Activated B cell treated with CpG ODN at 0.5 μM for 24 hours (primary cell): ENCODE results near the gene OTOP3. TPM values are rescaled to one million over a fixed set of nuclear protein-coding genes. Genes with fewer than 3 reads are reported as not detected.

ENCODE experiments used
- ATAC-seq: fragments of 200-7000 bp; cut with Tn5 transposase; one replicate; pipeline ENCODE4 v1.10.0; 2021; ENCODE audit warnings: low read depth, mild to moderate bottlenecking, moderate library complexity
- CTCF ChIA-PET: fragments of 350-600 bp; sonication (Branson Sonifier 250); formaldehyde crosslinking; loops from one replicate; lab custom pipeline; 2021; ENCODE audit warnings: antibody characterized with exemption; lab: Charles Lee
- POLR2A ChIA-PET: fragments of 350-600 bp; sonication (Branson Sonifier 250); formaldehyde crosslinking; loops from one replicate; lab custom pipeline; 2021; ENCODE audit warnings: antibody characterized with exemption; lab: Charles Lee
- DNase-seq: peaks from one replicate; pipeline ENCODE4 v3.0.0; 2022
- H3K27ac Mint-ChIP-seq: one replicate; pipeline ENCODE4 v1.8.0; 2020; ENCODE audit warnings: mixed read lengths
- H3K27me3 Mint-ChIP-seq: one replicate; pipeline ENCODE4 v1.8.0; 2021; ENCODE audit warnings: mixed read lengths
- H3K36me3 Mint-ChIP-seq: one replicate; pipeline ENCODE4 v1.8.0; 2021; ENCODE audit warnings: low read depth, mixed read lengths
- H3K4me1 Mint-ChIP-seq: one replicate; pipeline ENCODE4 v1.8.0; 2021; ENCODE audit warnings: mixed read lengths
- H3K4me3 Mint-ChIP-seq: one replicate; pipeline ENCODE4 v1.8.0; 2020; ENCODE audit warnings: mild to moderate bottlenecking, mixed read lengths
- H3K9me3 Mint-ChIP-seq: one replicate; pipeline ENCODE4 v1.8.0; 2020; ENCODE audit warnings: mixed read lengths
- intact Hi-C: fragments of 100-400 bp; cut with micrococcal nuclease; formaldehyde crosslinking; loops from one replicate; pipeline ENCODE4 v1.15.1; 2024
- total RNA-seq: library from RNA; stranded (reverse); gene quantifications from 2 replicates; pipeline ENCODE4 v1.2.3, GENCODE V29; 2022
- TF ChIP-seq, protein P1 (sequence below): fragments of 200-600 bp; IDR thresholded peaks from one replicate; pipeline ENCODE4 v1.8.0; 2022; ENCODE audit warnings: antibody characterized with exemption, mild to moderate bottlenecking

The OTOP3 gene
- total RNA-seq, 1 donor from 2014 or later, result not detected

DNA sequence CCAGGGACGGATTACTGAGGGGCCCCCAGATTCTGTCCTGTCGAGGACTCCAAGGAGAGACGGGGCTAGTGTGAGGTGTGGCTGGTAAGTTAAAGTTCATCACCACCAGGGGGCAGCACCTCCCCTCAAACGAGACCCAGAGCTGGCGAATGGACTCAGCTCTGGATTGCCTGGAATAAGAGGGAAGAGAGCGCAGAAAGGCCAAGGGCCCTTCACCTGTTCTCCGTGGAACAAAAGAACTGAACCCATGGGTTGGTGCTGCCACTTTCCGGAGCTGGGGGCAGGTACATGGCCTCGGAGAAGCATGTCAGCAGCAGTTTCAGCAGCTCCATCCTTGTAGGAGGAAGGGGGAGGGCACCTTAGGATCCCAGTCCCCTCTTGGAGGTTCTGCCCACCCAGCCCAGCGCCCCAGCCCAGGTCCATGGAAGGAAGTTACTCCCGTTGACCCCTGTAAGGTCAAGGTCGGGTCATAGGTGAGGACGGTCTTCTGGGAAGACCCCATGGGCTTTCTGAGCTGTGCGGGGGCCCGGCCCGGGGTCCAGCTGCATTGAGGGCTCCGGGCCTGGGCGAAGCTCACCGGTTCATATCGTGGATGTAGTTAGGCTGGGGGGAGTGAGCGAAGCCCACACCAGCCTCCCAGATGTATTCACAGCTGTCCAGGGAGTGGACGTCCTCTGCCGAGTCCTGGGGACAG, 26.1 kb downstream of the OTOP3 start:
- peaks cover 4% of the 10 kb centered on the region for H3K27me3 Mint-ChIP-seq
- intact Hi-C loops, result loop anchor here (1.0 to 2.0 kb wide), 8 partner anchors 50 to 450 kb away; partner anchors contain the start of genes ATP5PD, KCTD2 and MRPL58
- peak; percentile 69 for ATAC-seq
- ChIA-PET CTCF (interaction anchor here (0.8 to 3.8 kb wide), 45 partner anchors 11 to 786 kb away, joined by 3 to 78 read pairs (median 4); partner anchors contain the start of genes ARMC7, ATP5PD, CDR2L and HID1), POLR2A (interaction anchor here (0.5 to 2.0 kb wide), 16 partner anchors 11 to 524 kb away, joined by 3 to 15 read pairs (median 5); partner anchors contain the start of genes ARMC7, ATP5PD, HID1 and KCTD2)
- no peaks in the 10 kb centered on the region for H3K9me3 Mint-ChIP-seq
- H3K4me3 Mint-ChIP-seq, result no peak overlapping the region
- no peaks in the 10 kb centered on the region for H3K36me3 Mint-ChIP-seq
- H3K4me1 Mint-ChIP-seq, result peaks cover 9% of the 10 kb centered on the region
- no peak overlapping the region for H3K27ac Mint-ChIP-seq
- TF ChIP-seq, protein P1, sequence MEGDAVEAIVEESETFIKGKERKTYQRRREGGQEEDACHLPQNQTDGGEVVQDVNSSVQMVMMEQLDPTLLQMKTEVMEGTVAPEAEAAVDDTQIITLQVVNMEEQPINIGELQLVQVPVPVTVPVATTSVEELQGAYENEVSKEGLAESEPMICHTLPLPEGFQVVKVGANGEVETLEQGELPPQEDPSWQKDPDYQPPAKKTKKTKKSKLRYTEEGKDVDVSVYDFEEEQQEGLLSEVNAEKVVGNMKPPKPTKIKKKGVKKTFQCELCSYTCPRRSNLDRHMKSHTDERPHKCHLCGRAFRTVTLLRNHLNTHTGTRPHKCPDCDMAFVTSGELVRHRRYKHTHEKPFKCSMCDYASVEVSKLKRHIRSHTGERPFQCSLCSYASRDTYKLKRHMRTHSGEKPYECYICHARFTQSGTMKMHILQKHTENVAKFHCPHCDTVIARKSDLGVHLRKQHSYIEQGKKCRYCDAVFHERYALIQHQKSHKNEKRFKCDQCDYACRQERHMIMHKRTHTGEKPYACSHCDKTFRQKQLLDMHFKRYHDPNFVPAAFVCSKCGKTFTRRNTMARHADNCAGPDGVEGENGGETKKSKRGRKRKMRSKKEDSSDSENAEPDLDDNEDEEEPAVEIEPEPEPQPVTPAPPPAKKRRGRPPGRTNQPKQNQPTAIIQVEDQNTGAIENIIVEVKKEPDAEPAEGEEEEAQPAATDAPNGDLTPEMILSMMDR, result peak; percentile 58
- peak; percentile 71 for DNase-seq

DNA sequence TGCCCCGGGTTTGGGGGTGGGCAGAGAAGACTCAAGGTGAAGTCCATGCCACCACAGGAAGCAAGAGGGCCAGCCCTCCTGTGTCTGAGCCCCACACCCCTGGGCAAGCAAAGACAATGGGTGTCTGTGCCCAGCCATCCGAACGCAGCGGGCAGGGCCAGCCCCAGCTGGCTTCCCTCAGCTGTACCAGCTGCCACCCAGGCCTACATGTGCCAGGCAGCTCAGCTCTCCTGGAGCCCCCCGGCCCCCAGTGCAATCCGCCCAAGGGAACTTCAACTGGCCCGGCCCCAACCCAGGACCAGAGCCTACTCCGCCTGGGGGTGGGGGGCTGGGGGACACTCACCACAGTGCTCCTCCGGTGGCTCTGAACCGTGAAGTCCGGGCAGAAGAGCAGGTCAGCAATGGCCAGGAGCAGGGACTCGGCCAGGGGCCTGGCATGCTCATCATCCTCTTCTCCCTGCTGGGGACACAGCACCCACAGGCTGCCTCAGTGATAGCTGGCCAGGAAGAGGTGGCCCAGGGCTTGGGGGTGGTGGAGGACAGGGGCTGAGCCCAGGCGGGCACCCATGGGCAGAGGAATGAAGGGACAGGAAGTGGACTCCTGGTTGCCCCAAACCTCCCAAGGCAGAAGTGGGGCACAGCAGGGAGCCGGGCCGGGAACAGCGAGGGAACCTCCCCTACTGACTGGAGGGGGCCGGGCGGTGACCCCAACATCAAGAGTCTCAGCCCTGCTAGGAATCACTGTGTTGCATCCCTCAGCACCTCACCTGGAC, 27.1 kb downstream of the OTOP3 start:
- no peak for ATAC-seq
- intact Hi-C loops, result no loop called here
- Mint-ChIP-seq H3K27me3 (peaks cover 4% of the 10 kb centered on the region), H3K4me3 (no peak overlapping the region), H3K4me1 (peaks cover 9% of the 10 kb centered on the region), H3K36me3 (no peaks in the 10 kb centered on the region), H3K27ac (no peak overlapping the region), H3K9me3 (no peaks in the 10 kb centered on the region)
- ChIA-PET CTCF (interaction anchor here (0.9 to 3.8 kb wide), 22 partner anchors 10 to 502 kb away, joined by 3 to 78 read pairs (median 6); partner anchors contain the start of genes HID1, MRPL58, NT5C and NUP85), POLR2A (interaction anchor here (0.7 to 2.0 kb wide), 4 partner anchors 10 to 151 kb away, joined by 4 to 9 read pairs (median 8); partner anchors contain the start of gene HID1)
- DNase-seq, result no peak
- TF ChIP-seq, protein P1, result no peak

DNA sequence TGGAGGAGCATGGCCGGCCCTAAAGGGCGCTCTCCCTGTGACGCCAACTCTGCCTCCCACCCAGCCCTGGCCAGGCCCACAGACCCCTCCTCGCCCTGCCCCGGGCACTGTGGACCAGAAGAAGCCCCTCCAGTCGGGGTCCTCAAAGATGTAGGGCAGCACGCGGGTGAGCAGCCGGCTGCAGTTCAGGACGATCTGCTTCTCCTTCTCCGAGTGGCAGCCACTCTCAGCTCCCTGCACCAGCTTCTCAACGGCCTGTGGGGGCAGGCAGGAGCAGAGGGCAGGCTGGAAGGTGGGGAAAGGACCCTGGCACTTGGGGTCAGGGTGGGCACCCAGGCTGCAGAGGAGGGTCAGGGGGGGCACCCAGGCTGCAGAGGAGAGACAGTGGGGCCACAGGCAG, 28.0 kb downstream of the OTOP3 start:
- intact Hi-C loops, result no loop called here
- ChIA-PET POLR2A (no interaction called here), CTCF (interaction anchor here (1.3 kb wide), 1 partner anchor 238 kb away, joined by 6 read pairs; no protein-coding TSS in a partner anchor)
- TF ChIP-seq, protein P1, result no peak
- DNase-seq, result no peak
- no peak overlapping the region for H3K27ac Mint-ChIP-seq
- peaks cover 7% of the 10 kb centered on the region for H3K4me1 Mint-ChIP-seq
- H3K36me3 Mint-ChIP-seq, result no peaks in the 10 kb centered on the region
- no peak for ATAC-seq
- H3K9me3 Mint-ChIP-seq, result no peaks in the 10 kb centered on the region
- H3K4me3 Mint-ChIP-seq, result no peak overlapping the region
- H3K27me3 Mint-ChIP-seq, result peaks cover 2% of the 10 kb centered on the region

DNA sequence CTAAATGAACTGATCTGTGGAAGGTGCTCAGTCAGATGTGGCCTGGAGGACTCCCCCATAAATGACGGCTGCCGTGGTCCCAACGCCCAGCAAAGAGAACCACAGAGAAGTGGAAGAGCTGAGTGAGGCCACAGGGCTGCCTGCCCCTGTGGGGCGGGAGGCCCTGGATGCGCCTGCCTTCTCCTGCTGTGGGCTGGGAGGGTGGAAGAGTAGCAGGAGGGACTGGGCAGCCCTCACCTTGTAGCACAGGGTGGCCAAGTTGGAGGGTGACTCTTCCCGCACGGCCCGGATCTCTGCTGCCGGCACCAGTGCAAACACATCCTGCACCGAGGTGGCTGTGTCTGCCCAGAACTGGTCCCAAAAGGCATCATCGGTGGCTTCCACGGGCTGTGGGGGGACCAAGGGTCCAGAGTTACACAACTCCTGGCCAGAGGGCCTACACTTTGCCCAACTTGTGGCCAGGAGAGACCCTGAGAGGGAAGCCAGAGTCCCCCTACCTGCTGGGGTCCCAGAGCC, 28.6 kb downstream of the OTOP3 start:
- TF ChIP-seq, protein P1, result no peak
- Mint-ChIP-seq H3K36me3 (no peaks in the 10 kb centered on the region), H3K9me3 (no peaks in the 10 kb centered on the region), H3K27ac (no peak overlapping the region), H3K4me1 (peaks cover 7% of the 10 kb centered on the region), H3K27me3 (peaks cover 2% of the 10 kb centered on the region), H3K4me3 (no peak overlapping the region)
- ChIA-PET CTCF (interaction anchor here (1.3 kb wide), 1 partner anchor 237 kb away, joined by 6 read pairs; no protein-coding TSS in a partner anchor), POLR2A (no interaction called here)
- intact Hi-C loops, result no loop called here
- DNase-seq (no peak), ATAC-seq (no peak)
